ENCODE data around the gene INTS1. TPM values are rescaled to one million over a fixed set of nuclear protein-coding genes. Genes with fewer than 3 reads are reported as not detected.

The INTS1 gene
- polyA plus RNA-seq, 3 donors: 5.5 to 64.3 (median 7.3) TPM

GRCh38 chr7:1438821-1439220 lies 65.4 kb downstream of the INTS1 start:
- Mint-ChIP-seq H3K27ac (no peak overlapping the region), H3K27me3 (ENCODE audit: low read depth in 3 of 3) (no peaks in the 10 kb centered on the region), H3K36me3 (peaks cover 0 to 9% of the 10 kb centered on the region in 2 donors), H3K4me1 (no peaks in the 10 kb centered on the region), H3K9me3 (peaks cover 0 to 4% (median 0%) of the 10 kb centered on the region in 7 donors), H3K4me3 (no peak overlapping the region)
- Histone ChIP-seq H3K27ac (ENCODE audit: low read depth in 1 of 2, low read length in 2 of 2) (no peak overlapping the region), H3K9me3 (replicated peaks in 1 of 2; ENCODE audit: control insufficient read depth in 1 of 2, insufficient read depth in 1 of 2, low read length in 2 of 2) (no peaks in the 10 kb centered on the region), H3K4me2 (replicated peaks; ENCODE audit: extremely low read depth, low read length, poor library complexity, severe bottlenecking) (no peak overlapping the region), H3K27me3 (ENCODE audit: control insufficient read depth in 2 of 2, insufficient read depth in 2 of 2, low read length in 2 of 2) (no peaks in the 10 kb centered on the region), H4K20me1 (ENCODE audit: insufficient read depth, low read length) (no peaks in the 10 kb centered on the region), H3K36me3 (replicated peaks in 1 of 2; ENCODE audit: control insufficient read depth in 1 of 2, insufficient read depth in 2 of 2, low read length in 2 of 2) (no peaks in the 10 kb centered on the region), H2AFZ (ENCODE audit: insufficient read depth, low read depth, low read length, poor library complexity, severe bottlenecking) (no peak overlapping the region), H3K79me2 (ENCODE audit: insufficient read depth, low read length) (no peaks in the 10 kb centered on the region), H3K4me1 (ENCODE audit: control insufficient read depth in 1 of 2, insufficient read depth in 2 of 2, low read length in 2 of 2) (no peaks in the 10 kb centered on the region), H3K9ac (ENCODE audit: insufficient read depth, low read length, poor library complexity, severe bottlenecking) (no peak overlapping the region), H3K4me3 (replicated peaks in 1 of 3; ENCODE audit: low read depth in 2 of 3, low read length in 3 of 3) (no peak overlapping the region)
- TF ChIP-seq CTCF (IDR thresholded peaks at IDR 0.05): no peak
- WGBS (ENCODE audit: insufficient coverage): 85% methylated on average over 10 of the region's 15 CpGs
- no peak for DNase-seq
- intact Hi-C loops (cut with micrococcal nuclease): loop anchor here in 1 of 2 donors (10.0 kb wide), 1 partner anchor 244 kb away; no protein-coding TSS in a partner anchor

- no peaks in the 10 kb centered on the region for H3K9me3 ChIP-seq (replicated peaks in 1 of 2; ENCODE audit: control insufficient read depth in 1 of 2, insufficient read depth in 1 of 2, low read length in 2 of 2)
- H3K27me3 ChIP-seq (ENCODE audit: control insufficient read depth in 2 of 2, insufficient read depth in 2 of 2, low read length in 2 of 2): no peaks in the 10 kb centered on the region
- no peaks in the 10 kb centered on the region for H3K79me2 ChIP-seq (ENCODE audit: insufficient read depth, low read length)
- H2AFZ ChIP-seq (ENCODE audit: insufficient read depth, low read depth, low read length, poor library complexity, severe bottlenecking): no peak overlapping the region
- H3K36me3 ChIP-seq (replicated peaks in 1 of 2; ENCODE audit: control insufficient read depth in 1 of 2, insufficient read depth in 2 of 2, low read length in 2 of 2): no peaks in the 10 kb centered on the region
- Mint-ChIP-seq H3K36me3 (peaks cover 0 to 9% of the 10 kb centered on the region in 2 donors), H3K9me3 (peaks cover 0 to 4% (median 0%) of the 10 kb centered on the region in 7 donors), H3K4me3 (no peak overlapping the region), H3K4me1 (no peaks in the 10 kb centered on the region), H3K27ac (no peak overlapping the region), H3K27me3 (ENCODE audit: low read depth in 3 of 3) (no peaks in the 10 kb centered on the region)
- no peaks in the 10 kb centered on the region for H4K20me1 ChIP-seq (ENCODE audit: insufficient read depth, low read length)
- H3K9ac ChIP-seq (ENCODE audit: insufficient read depth, low read length, poor library complexity, severe bottlenecking): no peak overlapping the region
- no peak overlapping the region for H3K4me3 ChIP-seq (replicated peaks in 1 of 3; ENCODE audit: low read depth in 2 of 3, low read length in 3 of 3)
- intact Hi-C loops (cut with micrococcal nuclease): loop anchor here in 1 of 2 donors (10.0 kb wide), 1 partner anchor 243 kb away; no protein-coding TSS in a partner anchor
- TF ChIP-seq CTCF (IDR thresholded peaks at IDR 0.05): no peak
- 97% methylated on average over 3 of the region's 10 CpGs for WGBS (ENCODE audit: insufficient coverage)
- H3K4me1 ChIP-seq (ENCODE audit: control insufficient read depth in 1 of 2, insufficient read depth in 2 of 2, low read length in 2 of 2): no peaks in the 10 kb centered on the region
- no peak for DNase-seq
- H3K4me2 ChIP-seq (replicated peaks; ENCODE audit: extremely low read depth, low read length, poor library complexity, severe bottlenecking): no peak overlapping the region
- H3K27ac ChIP-seq (ENCODE audit: low read depth in 1 of 2, low read length in 2 of 2): no peak overlapping the region
Measured at GRCh38 chr7:1438208-1438607, 66.0 kb downstream of the INTS1 start.
